ENCODE measurements around the gene CHMP3. TPM values are rescaled to one million over a fixed set of nuclear protein-coding genes. Genes with fewer than 3 reads are reported as not detected.

Gene CHMP3
- total RNA-seq, 4 donors from 2014 or later, result 86.8 to 124 (median 108) TPM

DNA sequence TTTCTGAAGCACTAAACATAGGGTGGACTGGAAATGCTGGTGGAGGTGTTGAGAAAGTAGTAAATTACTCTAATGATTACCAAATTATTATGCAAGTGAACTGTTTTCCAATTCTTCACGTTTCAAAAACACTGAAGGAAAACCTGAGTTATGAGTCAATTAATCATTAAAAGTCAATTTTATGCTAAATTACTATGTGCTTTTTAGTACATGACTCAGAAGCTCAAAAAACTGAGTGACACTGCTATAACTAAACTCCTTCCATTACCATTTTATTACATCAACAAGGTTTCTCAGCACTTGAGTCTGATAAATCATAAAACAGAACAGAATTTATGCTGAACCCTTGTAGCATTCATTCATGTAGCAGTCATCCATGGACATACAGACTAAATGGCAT, 20.4 kb downstream of the CHMP3 start:
- Histone ChIP-seq H3K27ac (no peak overlapping the region), H3K27me3 (no peaks in the 10 kb centered on the region), H3K4me3 (replicated peaks in 1 of 3) (no peak overlapping the region), H3K9me3 (no peaks in the 10 kb centered on the region), H3K36me3 (no peaks in the 10 kb centered on the region), H3K4me1 (no peaks in the 10 kb centered on the region)
- WGBS, 2 donors, result 71 to 79% methylated on average over 1 of the region's 1 CpG
- no peak for DNase-seq
- TF ChIP-seq CTCF (IDR thresholded peaks at IDR 0.05) (no peak), POLR2A (IDR thresholded peaks at IDR 0.05) (no peak)
- intact Hi-C loops (cut with DNase I), result no loop called here

- intact Hi-C loops (cut with DNase I), result no loop called here
- Histone ChIP-seq H3K9me3 (no peaks in the 10 kb centered on the region), H3K36me3 (no peaks in the 10 kb centered on the region), H3K4me1 (no peaks in the 10 kb centered on the region), H3K27ac (no peak overlapping the region), H3K27me3 (no peaks in the 10 kb centered on the region), H3K4me3 (replicated peaks in 1 of 3) (no peak overlapping the region)
- WGBS, 2 donors, result 78 to 86% methylated on average over 2 of the region's 2 CpGs
- DNase-seq, result no peak
- TF ChIP-seq CTCF (IDR thresholded peaks at IDR 0.05) (no peak), POLR2A (IDR thresholded peaks at IDR 0.05) (no peak)
Observed at GRCh38 chr2:86541334-86541733, 21.9 kb downstream of the CHMP3 start.

- WGBS, 2 donors, result 97 to 100% methylated on average over 3 of the region's 3 CpGs
- Histone ChIP-seq H3K27ac (no peak overlapping the region), H3K36me3 (peaks cover 0 to 5% of the 10 kb centered on the region in 2 donors), H3K4me1 (no peaks in the 10 kb centered on the region), H3K9me3 (no peaks in the 10 kb centered on the region), H3K4me3 (replicated peaks in 1 of 3) (no peak overlapping the region), H3K27me3 (no peaks in the 10 kb centered on the region)
- DNase-seq, result no peak
- no peak for TF ChIP-seq CTCF (IDR thresholded peaks at IDR 0.05)
- no peak for TF ChIP-seq POLR2A (IDR thresholded peaks at IDR 0.05)
- intact Hi-C loops (cut with DNase I), result no loop called here
Observed at GRCh38 chr2:86533589-86533988, 29.7 kb downstream of the CHMP3 start.

GRCh38 chr2:86525421-86526340, 37.6 kb downstream of the CHMP3 start:
- DNase-seq, result no peak
- no peaks in the 10 kb centered on the region for H3K4me1 ChIP-seq
- H3K9me3 ChIP-seq, result no peaks in the 10 kb centered on the region
- TF ChIP-seq POLR2A (IDR thresholded peaks at IDR 0.05) (no peak), CTCF (IDR thresholded peaks at IDR 0.05) (no peak)
- 84 to 86% methylated on average over 11 of the region's 11 CpGs for WGBS, 2 donors
- H3K27ac ChIP-seq, result no peak overlapping the region
- H3K4me3 ChIP-seq (replicated peaks in 1 of 3), result no peak overlapping the region
- intact Hi-C loops (cut with DNase I), result no loop called here
- peaks cover 6 to 7% of the 10 kb centered on the region in 2 donors for H3K36me3 ChIP-seq
- no peaks in the 10 kb centered on the region for H3K27me3 ChIP-seq

GRCh38 chr2:86523491-86523890, 39.8 kb downstream of the CHMP3 start:
- H3K36me3 ChIP-seq, result peaks cover under 1 to 9% of the 10 kb centered on the region in 2 donors
- no peak overlapping the region for H3K4me3 ChIP-seq (replicated peaks in 1 of 3)
- H3K4me1 ChIP-seq, result no peaks in the 10 kb centered on the region
- H3K9me3 ChIP-seq, result no peaks in the 10 kb centered on the region
- no peak for TF ChIP-seq POLR2A (IDR thresholded peaks at IDR 0.05)
- TF ChIP-seq CTCF (IDR thresholded peaks at IDR 0.05), result no peak
- H3K27me3 ChIP-seq, result no peaks in the 10 kb centered on the region
- H3K27ac ChIP-seq, result no peak overlapping the region
- intact Hi-C loops (cut with DNase I), result no loop called here
- no peak for DNase-seq
- WGBS, 2 donors, result 91 to 95% methylated on average over 4 of the region's 4 CpGs
